T-helper 1 cell treated with Interleukin-12 subunit alpha and Interleukin-12 subunit beta and Interleukin-4 antibody, amounts not matched to agents 30 ng/mL and 1 ng/mL, for 36 hours (primary cell): ENCODE measurements around the gene SGIP1. TPM values are rescaled to one million over a fixed set of nuclear protein-coding genes. Genes with fewer than 3 reads are reported as not detected.

ENCODE experiments used
- intact Hi-C: fragments of 100-400 bp; cut with micrococcal nuclease; formaldehyde crosslinking; loops from one replicate; pipeline ENCODE4 v1.15.1; 2024
- total RNA-seq: library from RNA; stranded (reverse); gene quantifications from 2 replicates; pipeline ENCODE4 v1.2.3, GENCODE V29; 2022

SGIP1 gene
- total RNA-seq, 1 donor from 2014 or later = not detected

DNA sequence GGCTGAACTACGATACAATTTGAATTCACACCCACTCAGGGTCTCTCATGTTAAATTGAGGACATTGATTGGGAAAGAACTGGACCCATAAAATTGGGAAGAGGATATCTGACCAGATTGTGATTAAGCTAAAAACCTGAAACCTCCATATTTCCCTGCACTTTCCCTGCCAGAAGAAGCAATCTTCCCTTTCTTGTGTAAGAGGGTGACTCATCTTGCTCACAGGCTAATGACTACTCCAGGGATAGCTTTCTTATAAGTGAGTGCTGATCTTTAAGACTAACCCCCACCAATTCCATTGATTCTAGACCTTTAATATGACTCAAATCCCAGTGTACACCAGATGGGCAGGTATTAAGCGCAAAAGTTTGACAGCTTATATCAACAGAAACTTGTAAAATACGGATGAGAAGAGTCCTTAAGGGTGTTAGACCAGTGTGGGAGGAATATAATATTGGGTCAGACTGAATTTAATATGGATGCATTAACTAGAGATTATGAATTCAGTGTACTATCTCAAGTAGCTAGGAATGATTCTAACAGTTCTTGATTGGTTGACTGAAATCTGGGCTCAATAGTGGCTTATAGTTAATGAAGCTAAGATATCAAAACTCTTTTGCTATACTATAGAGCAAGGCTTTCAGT lies 12.1 kb upstream of the SGIP1 start:
- intact Hi-C loops = no loop called here

DNA sequence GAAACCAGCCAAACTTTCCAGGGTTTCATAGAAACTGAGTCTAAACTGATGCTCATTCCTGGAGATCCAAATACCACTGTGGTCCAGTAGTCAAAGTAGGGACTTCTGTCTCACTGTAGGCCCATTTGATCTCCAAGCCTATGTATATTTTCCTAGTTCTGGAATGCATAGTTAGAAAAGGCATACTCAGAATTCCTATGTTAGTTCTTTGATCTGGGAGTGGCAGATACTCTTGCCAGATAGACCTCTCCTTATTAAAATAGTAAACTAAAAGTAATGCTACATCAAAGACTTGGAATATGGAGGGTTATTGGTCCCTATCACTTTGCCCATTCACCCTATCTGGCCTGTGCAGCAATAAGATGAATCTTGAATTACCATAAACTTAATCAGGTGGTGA lies 10.4 kb upstream of the SGIP1 start:
- intact Hi-C loops = no loop called here

DNA sequence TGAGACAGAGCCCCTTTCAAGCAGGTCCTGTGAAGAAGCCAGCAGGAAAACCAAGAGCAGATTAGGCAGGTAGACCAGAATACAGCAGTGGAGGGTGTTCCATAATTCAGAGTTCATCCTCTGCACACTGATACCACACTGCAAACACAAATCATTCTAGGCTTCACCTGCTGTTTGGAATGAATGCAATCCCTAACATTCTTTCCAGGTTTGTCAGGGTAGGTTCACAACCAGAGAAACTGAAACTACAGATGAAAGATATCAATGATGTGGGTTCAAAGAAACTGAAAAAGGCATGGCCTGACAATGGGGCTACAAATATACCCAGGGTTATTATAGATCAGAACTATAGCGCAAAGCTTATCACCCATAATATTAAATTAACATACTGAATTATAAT lies 8.9 kb upstream of the SGIP1 start:
- intact Hi-C loops = no loop called here

DNA sequence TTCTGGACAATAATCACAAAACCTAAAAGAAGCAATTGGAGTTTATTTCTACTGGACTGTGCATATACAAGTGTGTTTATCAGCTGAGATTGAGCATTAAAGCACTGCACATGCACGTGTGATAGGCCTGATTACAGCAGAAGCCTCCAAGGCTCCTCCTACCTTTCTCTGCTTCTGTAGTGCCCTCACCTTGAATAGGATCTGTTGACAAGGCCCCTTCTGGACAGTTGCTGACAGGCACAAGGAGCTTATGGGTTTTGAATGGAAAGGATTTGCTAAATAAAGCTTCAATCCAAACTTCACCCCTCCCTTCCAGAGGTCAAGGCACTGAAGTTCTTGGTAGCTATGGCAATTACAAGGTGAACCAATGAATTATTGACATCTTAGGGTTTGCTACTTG lies 7.9 kb upstream of the SGIP1 start:
- intact Hi-C loops = no loop called here

DNA sequence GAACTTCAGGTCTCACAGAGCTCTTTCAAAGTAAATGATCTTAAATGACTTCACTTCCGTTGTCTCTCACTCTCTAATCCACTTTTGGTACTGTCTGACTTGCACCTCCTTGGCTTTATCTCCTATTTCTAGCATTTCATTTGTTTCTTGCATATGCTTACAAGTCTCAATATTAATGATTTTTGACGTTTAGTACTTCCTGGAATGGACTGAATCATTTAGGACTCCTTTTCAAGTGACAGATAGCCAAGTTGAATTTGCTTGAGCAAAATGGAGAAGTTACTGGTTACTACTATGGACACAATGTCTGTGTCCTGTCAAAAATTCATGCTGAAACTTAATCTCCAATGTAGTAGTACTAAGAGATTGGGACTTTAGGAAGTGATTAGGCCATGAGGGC lies 7.0 kb upstream of the SGIP1 start:
- intact Hi-C loops = no loop called here

DNA sequence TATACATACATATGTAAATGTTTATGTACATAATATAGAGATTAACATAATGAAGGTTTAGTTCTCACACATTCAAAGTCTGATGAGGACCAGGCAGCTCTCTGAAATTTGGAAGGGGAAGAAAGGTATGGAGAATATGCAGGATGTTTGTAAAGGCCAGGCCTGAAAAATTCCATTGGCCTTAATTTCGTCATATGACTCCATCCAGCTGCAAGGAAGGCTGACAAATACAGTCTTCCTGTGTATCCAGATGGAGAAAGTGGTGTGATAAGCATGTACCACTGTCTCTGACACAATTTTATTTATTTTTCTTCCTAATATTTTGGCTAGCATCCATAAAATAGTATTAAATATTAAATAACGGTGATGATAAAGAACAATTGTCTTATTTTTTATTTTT lies 6.3 kb upstream of the SGIP1 start:
- intact Hi-C loops = no loop called here

DNA sequence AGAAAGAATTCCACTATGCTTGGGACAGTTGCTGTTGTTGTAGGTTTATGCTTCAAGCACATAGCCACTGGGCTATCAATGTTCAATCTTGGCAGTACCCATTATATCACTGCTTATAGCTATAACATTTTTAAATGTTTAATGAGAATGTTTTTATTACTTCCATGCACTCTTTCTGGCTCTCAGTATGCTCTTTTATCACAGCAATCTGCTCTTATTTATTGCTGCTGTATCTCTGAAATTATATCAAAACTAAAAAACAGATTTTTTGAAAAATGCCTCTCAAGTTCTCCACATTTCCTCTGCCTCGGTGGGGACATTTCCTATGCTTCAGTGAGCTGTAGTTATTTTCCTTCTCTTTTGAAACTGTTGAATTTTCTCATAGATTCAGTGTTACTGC lies 5.4 kb upstream of the SGIP1 start:
- intact Hi-C loops = no loop called here

GRCh38 chr1:66532214-66532613 lies 1.7 kb upstream of the SGIP1 start:
- intact Hi-C loops = loop anchor here (10.0 kb wide), 1 partner anchor 193 kb away; no protein-coding TSS in a partner anchor

GRCh38 chr1:66532798-66533783 lies 862 bp upstream of the SGIP1 start:
- intact Hi-C loops = loop anchor here (10.0 kb wide), 1 partner anchor 192 kb away; no protein-coding TSS in a partner anchor

GRCh38 chr1:66535061-66535460 lies 1.1 kb downstream of the SGIP1 start:
- intact Hi-C loops = loop anchor here (10.0 kb wide), 1 partner anchor 190 kb away; no protein-coding TSS in a partner anchor

DNA sequence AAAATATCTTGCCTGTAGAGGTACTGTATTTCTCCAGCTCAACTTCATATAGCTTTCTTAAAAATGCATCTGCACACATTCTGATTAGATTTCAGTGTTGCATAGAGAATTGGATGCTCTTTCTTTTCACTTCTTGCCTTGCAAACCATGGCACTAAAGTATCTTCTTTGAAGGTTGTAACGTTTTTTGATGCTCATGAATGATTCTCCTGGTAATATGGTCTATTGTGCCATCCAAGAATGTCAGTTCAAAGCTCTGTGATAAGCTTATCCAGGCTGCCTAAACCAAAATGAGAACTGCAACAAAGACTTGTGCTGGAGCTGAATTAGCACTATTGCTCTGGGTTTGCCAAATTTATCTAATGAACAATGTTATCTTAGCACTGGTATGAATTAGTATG lies 1.9 kb downstream of the SGIP1 start:
- intact Hi-C loops = loop anchor here (10.0 kb wide), 1 partner anchor 189 kb away; no protein-coding TSS in a partner anchor

DNA sequence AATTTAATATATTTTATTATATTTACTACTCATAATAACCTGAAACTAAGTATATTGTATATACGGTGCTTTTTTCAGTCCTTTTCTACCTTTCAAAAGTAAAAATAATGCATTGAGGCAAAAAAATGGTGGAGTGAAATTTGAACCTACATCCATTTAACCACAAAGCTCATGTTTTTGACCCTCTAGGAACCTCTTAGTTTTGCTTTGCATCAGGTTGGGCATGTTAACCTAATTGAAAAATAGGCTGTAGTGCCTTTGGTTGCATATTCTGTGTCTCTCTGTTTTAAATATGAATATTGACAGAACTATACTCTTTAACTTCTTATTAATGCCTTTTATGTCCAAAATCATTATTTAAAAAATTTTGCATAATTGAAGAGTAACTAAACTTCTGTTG lies 3.8 kb downstream of the SGIP1 start:
- intact Hi-C loops = loop anchor here (10.0 kb wide), 1 partner anchor 187 kb away; no protein-coding TSS in a partner anchor

- intact Hi-C loops = loop anchor here (10.0 kb wide), 1 partner anchor 185 kb away; no protein-coding TSS in a partner anchor
These were observed 5.5 kb downstream of the SGIP1 start for GRCh38 chr1:66539491-66539890.

- intact Hi-C loops = no loop called here
These were observed 6.6 kb downstream of the SGIP1 start for GRCh38 chr1:66540434-66541032.

- intact Hi-C loops = no loop called here
These were observed 8.4 kb downstream of the SGIP1 start for GRCh38 chr1:66542314-66542713.

DNA sequence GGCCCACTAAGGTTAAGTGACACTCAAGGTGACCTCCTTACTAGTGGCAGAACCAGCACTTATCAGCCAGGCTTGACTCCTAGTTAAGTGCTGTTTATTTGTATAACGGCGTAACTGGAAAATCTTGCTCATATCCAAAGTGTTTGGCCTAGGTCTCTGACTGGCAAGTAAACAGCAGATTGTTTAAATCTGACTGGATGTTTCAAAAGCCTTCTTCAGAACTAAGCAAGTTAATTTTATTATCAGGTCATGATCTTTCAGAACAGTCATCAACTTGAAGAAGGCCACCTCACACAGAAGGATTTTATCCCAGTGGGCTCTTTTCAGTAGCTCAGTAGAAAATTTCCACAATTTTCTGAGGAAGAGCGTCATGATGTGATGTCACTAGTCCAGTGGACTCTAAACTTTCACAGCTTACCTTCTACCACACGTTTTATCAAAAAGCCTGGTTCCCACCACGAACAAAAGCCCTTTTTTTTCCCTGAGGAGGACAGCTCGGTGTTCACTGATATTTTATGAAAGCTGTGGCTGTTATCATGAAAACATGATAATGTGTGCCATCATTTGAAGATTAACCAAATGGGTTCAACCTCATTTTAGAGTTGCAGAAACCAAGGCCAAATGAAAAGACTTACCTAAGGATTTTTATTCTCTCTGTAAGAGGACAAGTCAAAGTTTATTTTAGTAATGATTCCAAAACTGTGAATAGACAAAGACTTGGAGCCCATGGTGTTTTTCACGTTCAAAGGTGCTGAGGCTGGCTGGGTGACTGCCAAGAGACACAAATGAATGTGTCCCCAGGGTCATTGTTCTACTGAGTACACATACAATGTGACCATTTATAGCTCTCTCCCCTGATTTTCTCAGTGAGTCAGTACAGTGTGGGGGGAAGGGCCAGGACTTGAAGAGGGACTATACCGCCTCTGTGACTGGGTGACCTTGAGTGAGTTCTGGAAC lies 9.1 kb downstream of the SGIP1 start:
- intact Hi-C loops = no loop called here

DNA sequence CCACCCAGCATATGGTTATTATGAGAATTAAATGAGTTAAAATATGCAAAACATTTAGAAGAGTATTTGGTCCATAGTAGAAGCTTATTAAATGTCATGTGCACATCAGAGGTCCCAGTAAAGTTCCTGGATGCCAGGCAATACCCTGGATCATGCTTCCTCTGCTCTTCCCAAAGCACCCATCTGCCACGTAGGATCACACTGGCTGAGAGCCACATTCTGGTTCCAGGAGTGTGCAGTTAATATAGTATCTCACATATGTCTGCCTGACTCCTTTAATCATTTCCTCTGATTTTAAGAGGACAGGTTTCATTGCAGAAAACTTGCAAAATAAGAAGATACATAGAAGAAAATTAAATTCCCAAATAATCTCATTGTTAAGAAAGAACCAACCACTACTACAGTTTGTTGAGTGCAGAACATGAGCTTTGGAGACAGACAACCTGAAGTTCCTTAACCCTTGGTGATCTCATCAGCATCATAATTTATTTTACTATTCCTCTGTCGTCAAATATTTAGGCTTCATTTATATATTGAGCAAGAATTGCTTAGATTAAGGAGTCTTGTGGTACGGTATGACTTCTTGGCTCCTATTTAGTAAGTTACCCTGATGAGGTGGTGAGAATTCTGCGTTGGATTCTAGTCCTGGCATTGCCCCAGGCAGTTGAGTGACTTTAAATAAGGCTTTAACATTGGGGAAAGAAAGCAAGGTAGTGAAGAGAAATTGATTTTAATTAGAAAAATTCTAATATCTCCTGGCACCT lies 12.3 kb downstream of the SGIP1 start:
- intact Hi-C loops = no loop called here

DNA sequence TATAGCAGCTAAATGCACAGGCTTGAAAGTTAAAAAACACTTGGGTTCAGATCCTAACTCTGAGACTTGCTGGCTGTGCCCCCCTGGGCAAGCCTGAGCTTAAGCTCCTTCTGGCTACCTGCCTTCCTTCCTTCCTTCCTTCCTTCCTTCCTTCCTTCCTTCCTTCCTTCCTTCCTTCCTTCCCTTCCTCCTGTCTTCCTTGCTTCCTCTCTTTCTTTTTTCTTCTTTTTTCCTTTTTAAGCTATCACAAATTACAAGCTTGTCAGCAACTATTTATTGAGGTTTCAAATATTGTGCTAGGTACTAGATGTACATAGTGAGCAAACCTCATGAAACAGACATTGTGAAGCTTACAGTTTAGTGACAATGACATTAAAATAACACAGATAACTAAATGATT lies 15.1 kb downstream of the SGIP1 start:
- intact Hi-C loops = no loop called here

DNA sequence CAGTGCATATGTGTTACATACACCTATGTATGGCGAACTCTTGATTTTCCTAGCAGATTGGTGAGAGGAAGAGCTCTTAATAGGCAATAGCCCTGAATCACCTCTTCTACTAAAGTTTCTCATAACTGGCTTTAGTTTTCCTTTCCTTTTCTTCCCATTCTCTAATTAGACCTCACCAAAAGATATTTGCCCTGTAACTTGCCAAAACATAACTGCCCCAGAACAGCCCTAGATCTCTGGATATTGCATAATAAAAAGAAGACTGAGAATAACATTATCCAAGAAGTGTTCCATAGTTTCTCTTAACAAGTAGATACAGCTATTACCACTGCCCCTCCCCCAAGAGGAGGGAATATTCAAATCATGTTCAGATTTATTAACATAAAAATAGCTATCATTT lies 16.3 kb downstream of the SGIP1 start:
- intact Hi-C loops = no loop called here

DNA sequence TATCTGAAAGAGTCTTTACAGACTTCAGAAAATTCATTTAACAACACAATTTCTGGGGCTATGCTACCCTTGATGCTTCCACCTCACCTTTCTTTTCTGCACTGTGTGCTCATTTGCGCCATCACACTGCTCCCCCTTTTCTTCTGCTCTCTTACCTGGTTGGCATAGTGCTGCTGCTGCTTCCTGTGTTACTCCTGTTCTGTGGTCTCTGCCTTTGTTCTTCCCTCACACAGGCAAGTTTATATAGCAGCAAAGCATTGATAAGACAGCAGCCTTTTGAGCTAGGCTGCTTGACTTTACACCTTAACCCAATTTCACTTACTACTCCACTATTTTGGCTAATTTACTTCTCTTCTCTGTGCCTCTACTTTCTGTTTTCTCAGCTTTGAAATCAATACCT lies 18.3 kb downstream of the SGIP1 start:
- intact Hi-C loops = no loop called here
